ENCODE results near the gene OTUD3. TPM values are rescaled to one million over a fixed set of nuclear protein-coding genes. Genes with fewer than 3 reads are reported as not detected.

Gene OTUD3
- total and polyA plus RNA-seq, 2 donors, result 3.4 to 11.8 TPM

Other genes with a start within 250 kb of the OTUD3 start
- gene NBL1, start 238.1 kb upstream of the OTUD3 start, total RNA-seq, result 59.3 TPM
- 374 TPM for gene NBL1, start 238.1 kb upstream of the OTUD3 start, polyA plus RNA-seq
- not detected for gene HTR6, start 217.5 kb upstream of the OTUD3 start, total RNA-seq
- gene HTR6, start 217.5 kb upstream of the OTUD3 start, polyA plus RNA-seq, result not detected
- gene TMCO4, start 82.5 kb upstream of the OTUD3 start, total RNA-seq, result 12.7 TPM
- 19.9 TPM for gene TMCO4, start 82.5 kb upstream of the OTUD3 start, polyA plus RNA-seq
- gene RNF186, start 67.1 kb upstream of the OTUD3 start, total RNA-seq, result not detected
- gene RNF186, start 67.1 kb upstream of the OTUD3 start, polyA plus RNA-seq, result not detected
- gene PLA2G2E, start 41.2 kb downstream of the OTUD3 start, total RNA-seq, result not detected
- gene PLA2G2E, start 41.2 kb downstream of the OTUD3 start, polyA plus RNA-seq, result not detected
- gene PLA2G2A, start 97.2 kb downstream of the OTUD3 start, total RNA-seq, result 0.48 TPM
- gene PLA2G2A, start 97.2 kb downstream of the OTUD3 start, polyA plus RNA-seq, result 1,346 TPM
- 7.3 TPM for gene PLA2G5, start 187.8 kb downstream of the OTUD3 start, total RNA-seq
- gene PLA2G5, start 187.8 kb downstream of the OTUD3 start, polyA plus RNA-seq, result 31.9 TPM
- not detected for gene PLA2G2D, start 237.1 kb downstream of the OTUD3 start, total RNA-seq
- gene PLA2G2D, start 237.1 kb downstream of the OTUD3 start, polyA plus RNA-seq, result not detected